K562 (cell line): ENCODE data around the gene FRK. TPM values are rescaled to one million over a fixed set of nuclear protein-coding genes. Genes with fewer than 3 reads are reported as not detected.

ENCODE experiments used
- CHD7 ChIP-seq: fragments of 200-600 bp; sonication (generic); IDR thresholded peaks from one replicate; pipeline ENCODE4 v1.6.1; 2012; ENCODE audit warnings: mild to moderate bottlenecking, low read depth, low read length, inconsistent platforms
- FOXJ3 ChIP-seq: sonication (generic); formaldehyde crosslinking; IDR thresholded peaks from 2 replicates; pipeline ENCODE4 v1.4.0; 2020; ENCODE audit warnings: mild to moderate bottlenecking, missing genetic modification reagents
- polyA plus RNA-seq, 8 experiments: library from polyadenylated mRNA; depleted of rRNA in 4 of 8; stranded (reverse) in 5 of 8; unstranded in 3 of 8; fragments of >200 nt; fragmentation: Nextera tagmentation in 2 of 8; fragmentation: Illumina TruSeq in 1 of 8; extraction: Ambion mirVana in 2 of 8; extraction: Trizol in 1 of 8; gene quantifications; 2 replicates each; pipeline versions ENCODE4 v1.2.1 to v1.2.3, GENCODE V29; 2011 to 2014; ENCODE audit warnings: inconsistent platforms in 1 of 8, missing spikeins in 1 of 8
- total RNA-seq, 7 experiments: library from RNA; depleted of rRNA in 6 of 7; stranded (reverse); fragments of >200 nt in 6 of 7; fragmentation: Illumina TruSeq in 2 of 7; extraction: Trizol in 2 of 7; gene quantifications; 2 replicates each; pipeline versions ENCODE4 v1.2.1 to v1.2.3, GENCODE V29; 2011 to 2021; ENCODE audit warnings: low replicate concordance in 1 of 7

Gene FRK
- total and polyA plus RNA-seq, 9 of the 15 experiments (the other 6 are each of a cell fraction or from before 2014, with no cell fraction given), result 0.01 to 0.29 (median 0.09) TPM

GRCh38 chr6:116030770-116031169 lies 29.9 kb downstream of the FRK start (continued):
- TF ChIP-seq CHD7, result no peak
- no peak for TF ChIP-seq FOXJ3 (CRISPR knock-in tag)
